ENCODE results near the gene CBFB. TPM values are rescaled to one million over a fixed set of nuclear protein-coding genes. Genes with fewer than 3 reads are reported as not detected.
A peak's percentile ranks its signal among the peaks of the same experiment; 100 is the strongest.

Gene CBFB
- total RNA-seq, 1 donor from 2014 or later = 64.5 TPM

- Histone ChIP-seq H3K36me3 (ENCODE audit: control insufficient read depth, insufficient read depth, low read length) (no peaks in the 10 kb centered on the region), H3K27me3 (ENCODE audit: control insufficient read depth, insufficient read depth, low read length) (no peaks in the 10 kb centered on the region), H3K4me3 (ENCODE audit: low read depth, low read length) (no peak overlapping the region)
- no peak for TF ChIP-seq CTCF (IDR thresholded peaks at IDR 0.05; ENCODE audit: insufficient read depth, low read length, poor library complexity, severe bottlenecking)
- no peak for DNase-seq (ENCODE audit: low read depth)
Observed at GRCh38 chr16:67024384-67025209, 4.4 kb upstream of the CBFB start.

GRCh38 chr16:67025210-67025550 lies 3.8 kb upstream of the CBFB start:
- no peak overlapping the region for H3K4me3 ChIP-seq (ENCODE audit: low read depth, low read length)
- no peaks in the 10 kb centered on the region for H3K27me3 ChIP-seq (ENCODE audit: control insufficient read depth, insufficient read depth, low read length)
- no peak for DNase-seq (ENCODE audit: low read depth)
- H3K36me3 ChIP-seq (ENCODE audit: control insufficient read depth, insufficient read depth, low read length) = no peaks in the 10 kb centered on the region
- TF ChIP-seq CTCF (IDR thresholded peaks at IDR 0.05; ENCODE audit: insufficient read depth, low read length, poor library complexity, severe bottlenecking) = no peak

GRCh38 chr16:67026570-67026969 lies 2.4 kb upstream of the CBFB start:
- DNase-seq (ENCODE audit: low read depth) = no peak
- no peaks in the 10 kb centered on the region for H3K27me3 ChIP-seq (ENCODE audit: control insufficient read depth, insufficient read depth, low read length)
- no peak for TF ChIP-seq CTCF (IDR thresholded peaks at IDR 0.05; ENCODE audit: insufficient read depth, low read length, poor library complexity, severe bottlenecking)
- H3K4me3 ChIP-seq (ENCODE audit: low read depth, low read length) = no peak overlapping the region
- no peaks in the 10 kb centered on the region for H3K36me3 ChIP-seq (ENCODE audit: control insufficient read depth, insufficient read depth, low read length)

GRCh38 chr16:67027046-67027445 lies 1.9 kb upstream of the CBFB start:
- no peaks in the 10 kb centered on the region for H3K27me3 ChIP-seq (ENCODE audit: control insufficient read depth, insufficient read depth, low read length)
- H3K36me3 ChIP-seq (ENCODE audit: control insufficient read depth, insufficient read depth, low read length) = no peaks in the 10 kb centered on the region
- TF ChIP-seq CTCF (IDR thresholded peaks at IDR 0.05; ENCODE audit: insufficient read depth, low read length, poor library complexity, severe bottlenecking) = no peak
- no peak overlapping the region for H3K4me3 ChIP-seq (ENCODE audit: low read depth, low read length)
- no peak for DNase-seq (ENCODE audit: low read depth)

- Histone ChIP-seq H3K27me3 (ENCODE audit: control insufficient read depth, insufficient read depth, low read length) (no peaks in the 10 kb centered on the region), H3K4me3 (ENCODE audit: low read depth, low read length) (peak overlapping the region; percentile 70), H3K36me3 (ENCODE audit: control insufficient read depth, insufficient read depth, low read length) (no peaks in the 10 kb centered on the region)
- TF ChIP-seq CTCF (IDR thresholded peaks at IDR 0.05; ENCODE audit: insufficient read depth, low read length, poor library complexity, severe bottlenecking) = no peak
- DNase-seq (ENCODE audit: low read depth) = no peak
Observed at GRCh38 chr16:67028167-67028695, 718 bp upstream of the CBFB start.

Data from kidney epithelial cell (primary cell).